Measurements from ENCODE around the gene NFAT5.

GRCh38 chr16:69745232-69745612, 179.5 kb downstream of the NFAT5 start:
- TF ChIP-seq USF1 (IDR thresholded peaks at IDR 0.05), result no peak
- TF ChIP-seq, protein P1, sequence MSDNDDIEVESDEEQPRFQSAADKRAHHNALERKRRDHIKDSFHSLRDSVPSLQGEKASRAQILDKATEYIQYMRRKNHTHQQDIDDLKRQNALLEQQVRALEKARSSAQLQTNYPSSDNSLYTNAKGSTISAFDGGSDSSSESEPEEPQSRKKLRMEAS (IDR thresholded peaks at IDR 0.05), result no peak
- TF ChIP-seq, protein P2, sequence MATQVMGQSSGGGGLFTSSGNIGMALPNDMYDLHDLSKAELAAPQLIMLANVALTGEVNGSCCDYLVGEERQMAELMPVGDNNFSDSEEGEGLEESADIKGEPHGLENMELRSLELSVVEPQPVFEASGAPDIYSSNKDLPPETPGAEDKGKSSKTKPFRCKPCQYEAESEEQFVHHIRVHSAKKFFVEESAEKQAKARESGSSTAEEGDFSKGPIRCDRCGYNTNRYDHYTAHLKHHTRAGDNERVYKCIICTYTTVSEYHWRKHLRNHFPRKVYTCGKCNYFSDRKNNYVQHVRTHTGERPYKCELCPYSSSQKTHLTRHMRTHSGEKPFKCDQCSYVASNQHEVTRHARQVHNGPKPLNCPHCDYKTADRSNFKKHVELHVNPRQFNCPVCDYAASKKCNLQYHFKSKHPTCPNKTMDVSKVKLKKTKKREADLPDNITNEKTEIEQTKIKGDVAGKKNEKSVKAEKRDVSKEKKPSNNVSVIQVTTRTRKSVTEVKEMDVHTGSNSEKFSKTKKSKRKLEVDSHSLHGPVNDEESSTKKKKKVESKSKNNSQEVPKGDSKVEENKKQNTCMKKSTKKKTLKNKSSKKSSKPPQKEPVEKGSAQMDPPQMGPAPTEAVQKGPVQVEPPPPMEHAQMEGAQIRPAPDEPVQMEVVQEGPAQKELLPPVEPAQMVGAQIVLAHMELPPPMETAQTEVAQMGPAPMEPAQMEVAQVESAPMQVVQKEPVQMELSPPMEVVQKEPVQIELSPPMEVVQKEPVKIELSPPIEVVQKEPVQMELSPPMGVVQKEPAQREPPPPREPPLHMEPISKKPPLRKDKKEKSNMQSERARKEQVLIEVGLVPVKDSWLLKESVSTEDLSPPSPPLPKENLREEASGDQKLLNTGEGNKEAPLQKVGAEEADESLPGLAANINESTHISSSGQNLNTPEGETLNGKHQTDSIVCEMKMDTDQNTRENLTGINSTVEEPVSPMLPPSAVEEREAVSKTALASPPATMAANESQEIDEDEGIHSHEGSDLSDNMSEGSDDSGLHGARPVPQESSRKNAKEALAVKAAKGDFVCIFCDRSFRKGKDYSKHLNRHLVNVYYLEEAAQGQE (IDR thresholded peaks at IDR 0.05; ENCODE audit: low read depth), result no peak
- no peak for TF ChIP-seq EP300 (IDR thresholded peaks at IDR 0.05; ENCODE audit: borderline replicate concordance)
- TF ChIP-seq FOXM1 (IDR thresholded peaks at IDR 0.05; ENCODE audit: borderline replicate concordance, low read depth), result no peak
- no peak for TF ChIP-seq CREB1 (IDR thresholded peaks at IDR 0.05; ENCODE audit: low read depth)
- TF ChIP-seq CEBPB (IDR thresholded peaks at IDR 0.05), result no peak
- no peak for TF ChIP-seq TEAD4 (IDR thresholded peaks at IDR 0.05)
- no peak for TF ChIP-seq RAD21 (IDR thresholded peaks at IDR 0.05; ENCODE audit: low read depth)
- no peak for TF ChIP-seq NFIC (IDR thresholded peaks at IDR 0.05)
- no peak for TF ChIP-seq YY1 (IDR thresholded peaks at IDR 0.05; ENCODE audit: low read depth)
- no peak for TF ChIP-seq EGR1 (IDR thresholded peaks at IDR 0.05)
- TF ChIP-seq TCF12 (IDR thresholded peaks at IDR 0.05; ENCODE audit: low read depth), result no peak

Measured in Ishikawa (cell line).